ENCODE data around the gene FAM50B. TPM values are rescaled to one million over a fixed set of nuclear protein-coding genes. Genes with fewer than 3 reads are reported as not detected.

FAM50B gene
- total RNA-seq, 2 donors from 2014 or later, result 13.9 to 22.8 TPM

GRCh38 chr6:3898265-3898994 is 49.3 kb downstream of the FAM50B start:
- Mint-ChIP-seq H3K27me3 (peaks cover 4% of the 10 kb centered on the region), H3K9me3 (no peaks in the 10 kb centered on the region), H3K36me3 (ENCODE audit: low read depth) (no peaks in the 10 kb centered on the region), H3K4me1 (no peaks in the 10 kb centered on the region), H3K4me3 (no peak overlapping the region), H3K27ac (no peak overlapping the region)
- ATAC-seq (replicated peaks), result no peak

GRCh38 chr6:3899061-3899460 is 49.9 kb downstream of the FAM50B start:
- no peaks in the 10 kb centered on the region for H3K4me1 Mint-ChIP-seq
- H3K27me3 Mint-ChIP-seq, result peaks cover 4% of the 10 kb centered on the region
- no peak overlapping the region for H3K4me3 Mint-ChIP-seq
- ATAC-seq (replicated peaks), result no peak
- no peaks in the 10 kb centered on the region for H3K9me3 Mint-ChIP-seq
- no peak overlapping the region for H3K27ac Mint-ChIP-seq
- no peaks in the 10 kb centered on the region for H3K36me3 Mint-ChIP-seq (ENCODE audit: low read depth)

- no peaks in the 10 kb centered on the region for H3K4me1 Mint-ChIP-seq
Measured at GRCh38 chr6:3899970-3900439, 50.8 kb downstream of the FAM50B start.

More at GRCh38 chr6:3899970-3900439, 50.8 kb downstream of the FAM50B start:
- Mint-ChIP-seq H3K27me3 (peaks cover 4% of the 10 kb centered on the region), H3K4me3 (no peak overlapping the region), H3K36me3 (ENCODE audit: low read depth) (no peaks in the 10 kb centered on the region), H3K27ac (no peak overlapping the region), H3K9me3 (no peaks in the 10 kb centered on the region)
- no peak for ATAC-seq (replicated peaks)

Other genes starting within 250 kb of the FAM50B start
- 1 to 10 TPM; 5.5 to 8.3 TPM for gene PXDC1, start 97.7 kb upstream of the FAM50B start, total RNA-seq
- not detected for gene FAM217A, start 229.8 kb downstream of the FAM50B start, total RNA-seq

Measured in activated T-helper 17 cell treated with anti-CD3 and anti-CD28 coated beads, Interleukin-2, amount 50 U/mL, for 72 hours (primary cell).